Kidney tubule cell (primary cell): ENCODE results near the gene DNASE2.

Experiments used
- DNase-seq: peaks from one replicate; pipeline ENCODE4 v3.0.0-alpha.2; 2018; ENCODE audit warnings: low spot score

The DNASE2 gene

DNA sequence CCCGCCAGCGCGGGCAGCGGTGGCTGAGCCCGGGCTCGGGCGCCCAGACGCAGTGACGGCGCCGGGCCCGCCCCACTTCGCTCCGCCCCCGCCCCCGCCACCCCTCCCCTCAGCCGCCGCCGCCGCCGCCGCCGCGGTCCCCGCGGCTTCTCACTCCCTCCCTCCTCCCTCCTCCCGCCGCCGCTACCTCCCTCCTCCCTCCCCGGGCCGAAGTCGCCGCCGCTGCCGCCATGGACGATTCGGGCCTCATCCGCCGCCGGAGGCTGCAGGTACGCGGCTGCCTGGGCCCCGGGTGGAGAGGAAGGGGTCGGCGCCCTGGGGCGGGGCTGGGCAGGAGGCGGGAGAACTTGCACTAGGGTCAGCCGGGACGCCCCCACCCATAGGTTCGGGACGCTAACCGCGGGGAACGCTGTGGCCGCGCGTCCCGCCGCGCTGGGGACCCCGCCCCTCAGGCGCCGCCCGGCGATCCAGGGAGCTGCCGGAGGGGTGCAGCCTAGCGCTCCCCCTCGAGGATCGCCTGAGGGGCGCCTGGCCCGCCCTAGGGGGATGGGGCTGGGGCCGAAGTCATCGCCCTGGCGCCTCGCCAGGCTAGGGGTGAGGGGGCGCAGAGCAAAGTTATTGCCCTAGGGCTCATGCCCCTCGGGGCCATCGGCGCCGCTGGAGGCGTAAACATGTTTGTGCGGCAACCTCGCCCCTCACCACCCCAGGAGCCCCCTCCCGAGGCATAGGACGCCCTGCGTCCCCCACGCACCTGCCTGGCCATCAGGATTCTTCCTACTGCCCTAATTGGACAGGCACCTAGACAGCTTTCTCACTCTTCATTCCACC, 47.3 kb downstream of the DNASE2 start:
- peak; percentile 22 for DNase-seq

GRCh38 chr19:12833418-12833737, 47.9 kb downstream of the DNASE2 start:
- DNase-seq, result no peak

- DNase-seq, result no peak
Observed at GRCh38 chr19:12828494-12828893, 52.8 kb downstream of the DNASE2 start.

GRCh38 chr19:12825254-12826131, 55.8 kb downstream of the DNASE2 start:
- no peak for DNase-seq
